GM12878 (cell line): ENCODE results near the gene CCND2. TPM values are rescaled to one million over a fixed set of nuclear protein-coding genes. Genes with fewer than 3 reads are reported as not detected.

Experiments
- BACH1 ChIP-seq: fragments of 450-650 bp; IDR thresholded peaks from 2 replicates; pipeline ENCODE4 v1.6.1; 2017; ENCODE audit warnings: mild to moderate bottlenecking, borderline replicate concordance
- BCLAF1 ChIP-seq: fragments of 450-650 bp; IDR thresholded peaks from 2 replicates; pipeline ENCODE4 v1.6.1; 2017; ENCODE audit warnings: antibody characterized with exemption, mild to moderate bottlenecking, moderate library complexity
- CHD2 ChIP-seq: IDR thresholded peaks from 2 replicates; pipeline ENCODE4 v1.6.1; 2011; ENCODE audit warnings: low read depth, low read length, improper control_type of control experiment, borderline replicate concordance
- CHD4 ChIP-seq: fragments of 200-600 bp; sonication (generic); IDR thresholded peaks from 2 replicates; pipeline ENCODE4 v1.6.1; 2016; ENCODE audit warnings: mild to moderate bottlenecking
- CTCF ChIP-seq, 3 experiments: IDR thresholded peaks in 2 of 3; conservative IDR thresholded peaks in 1 of 3; 2 replicates each; pipeline ENCODE4 v1.5.1; 2011; ENCODE audit warnings: low read depth in 3 of 3, low read length in 3 of 3, mild to moderate bottlenecking in 3 of 3, control low read depth in 2 of 3, moderate library complexity in 2 of 3, inconsistent platforms in 1 of 3, mixed read lengths in 1 of 3; ENCODE audit not compliant: control insufficient read depth in 2 of 3, insufficient read depth in 1 of 3; ENCODE audit errors: extremely low read depth in 1 of 3
- EED ChIP-seq: sonication (generic); IDR thresholded peaks from 2 replicates; pipeline ENCODE4 v1.6.1; 2016; ENCODE audit warnings: antibody characterized with exemption, low read depth
- JUND ChIP-seq: IDR thresholded peaks from 2 replicates; pipeline ENCODE4 v1.6.1; 2012; ENCODE audit warnings: low read depth, mild to moderate bottlenecking, low read length, improper control_type of control experiment, moderate library complexity
- MTA3 ChIP-seq: IDR thresholded peaks from 2 replicates; pipeline ENCODE4 v1.6.1; 2012; ENCODE audit warnings: low read length, inconsistent platforms, borderline replicate concordance
- MYB ChIP-seq: fragments of 150-350 bp; IDR thresholded peaks from 2 replicates; pipeline ENCODE4 v1.6.1; 2014; ENCODE audit warnings: mild to moderate bottlenecking, low read depth, low read length, borderline replicate concordance
- PML ChIP-seq: IDR thresholded peaks from 2 replicates; pipeline ENCODE4 v1.6.1; 2012; ENCODE audit warnings: low read length, inconsistent platforms
- RB1 ChIP-seq: fragments of 450-650 bp; formaldehyde crosslinking; IDR thresholded peaks from 2 replicates; pipeline ENCODE4 v1.6.1; 2017; ENCODE audit warnings: mild to moderate bottlenecking, borderline replicate concordance
- YBX1 ChIP-seq: fragments of 450-650 bp; IDR thresholded peaks from 2 replicates; pipeline ENCODE4 v1.6.1; 2016; ENCODE audit warnings: antibody characterized with exemption
- polyA plus RNA-seq, 11 experiments: library from polyadenylated mRNA; depleted of rRNA in 4 of 11; unstranded in 6 of 11; stranded (reverse) in 5 of 11; fragments of >200 nt; fragmentation: Nextera tagmentation in 4 of 11; fragmentation: Illumina TruSeq in 1 of 11; extraction: Ambion mirVana in 4 of 11; extraction: Trizol in 1 of 11; gene quantifications; 1 replicate in 1 of 11; 2 replicates in 10 of 11; pipeline versions ENCODE4 v1.2.1 to v1.2.3, GENCODE V29; 2011 to 2016; ENCODE audit warnings: inconsistent platforms in 2 of 11, missing spikeins in 2 of 11, low read depth in 1 of 11
- total RNA-seq, 4 experiments: library from RNA; depleted of rRNA in 3 of 4; stranded (reverse); fragments of >200 nt in 3 of 4; fragmentation: Illumina TruSeq in 1 of 4; extraction: Trizol in 1 of 4; gene quantifications; 2 replicates each; pipeline versions ENCODE4 v1.2.1 to v1.2.3, GENCODE V29; 2013 to 2021

The CCND2 gene
- total and polyA plus RNA-seq, 10 of the 15 experiments (the other 5 are each of a cell fraction or from before 2014, with no cell fraction given), result 30.1 to 263 (median 152) TPM

- no peak for TF ChIP-seq MYB
- peak; percentile 72; the same call in 1 of the 2 replicates for TF ChIP-seq RB1
- TF ChIP-seq JUND, result 0 out of 2 replicates have a peak, but pooled peaks have one; percentile 40
- TF ChIP-seq YBX1, result no peak
- peak; percentile 87 for TF ChIP-seq CHD2
- peak; percentile 84 to 93 (median 85) for TF ChIP-seq CTCF (IDR thresholded peaks at IDR 0.05 in 2 of 3, conservative IDR thresholded peaks at IDR 0.05 in 1 of 3; ENCODE audit: control insufficient read depth in 2 of 3, extremely low read depth in 1 of 3, insufficient read depth in 1 of 3, low read depth in 3 of 3, low read length in 3 of 3)
- TF ChIP-seq BACH1, result no peak
- TF ChIP-seq CHD4, result no peak
- peak; percentile 75 for TF ChIP-seq EED
- TF ChIP-seq MTA3, result no peak
- no peak for TF ChIP-seq BCLAF1
- no peak for TF ChIP-seq PML
Measured at GRCh38 chr12:4276524-4277204, 3.1 kb downstream of the CCND2 start (continued).
